ENCODE results near the gene SCAPER.
"Not testable (repeated sequence)": the region's sequence is repeated elsewhere in the genome, so short reads cannot be mapped to it uniquely, and the experiment has no call there.

DNA sequence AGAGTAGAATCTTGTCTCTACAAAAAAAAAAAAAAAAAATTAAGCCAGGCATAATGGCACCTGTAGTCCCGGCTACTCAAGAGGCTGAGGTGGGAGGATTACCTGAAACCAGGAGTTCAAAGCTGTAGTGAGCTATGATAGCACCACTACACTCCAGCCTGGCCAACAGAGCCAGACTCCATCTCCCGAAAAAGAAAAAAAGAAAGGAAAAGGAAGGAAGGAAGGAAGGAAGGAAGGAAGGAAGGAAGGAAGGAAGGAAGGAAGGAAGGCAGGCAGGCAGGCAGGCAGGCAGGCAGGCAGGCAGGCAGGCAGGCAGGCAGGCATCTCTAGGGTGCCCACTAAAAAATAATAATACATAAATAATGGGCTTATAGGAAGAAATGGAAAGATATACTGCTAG lies 32.1 kb downstream of the SCAPER start:
- TF ChIP-seq, protein P1, sequence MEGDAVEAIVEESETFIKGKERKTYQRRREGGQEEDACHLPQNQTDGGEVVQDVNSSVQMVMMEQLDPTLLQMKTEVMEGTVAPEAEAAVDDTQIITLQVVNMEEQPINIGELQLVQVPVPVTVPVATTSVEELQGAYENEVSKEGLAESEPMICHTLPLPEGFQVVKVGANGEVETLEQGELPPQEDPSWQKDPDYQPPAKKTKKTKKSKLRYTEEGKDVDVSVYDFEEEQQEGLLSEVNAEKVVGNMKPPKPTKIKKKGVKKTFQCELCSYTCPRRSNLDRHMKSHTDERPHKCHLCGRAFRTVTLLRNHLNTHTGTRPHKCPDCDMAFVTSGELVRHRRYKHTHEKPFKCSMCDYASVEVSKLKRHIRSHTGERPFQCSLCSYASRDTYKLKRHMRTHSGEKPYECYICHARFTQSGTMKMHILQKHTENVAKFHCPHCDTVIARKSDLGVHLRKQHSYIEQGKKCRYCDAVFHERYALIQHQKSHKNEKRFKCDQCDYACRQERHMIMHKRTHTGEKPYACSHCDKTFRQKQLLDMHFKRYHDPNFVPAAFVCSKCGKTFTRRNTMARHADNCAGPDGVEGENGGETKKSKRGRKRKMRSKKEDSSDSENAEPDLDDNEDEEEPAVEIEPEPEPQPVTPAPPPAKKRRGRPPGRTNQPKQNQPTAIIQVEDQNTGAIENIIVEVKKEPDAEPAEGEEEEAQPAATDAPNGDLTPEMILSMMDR (IDR thresholded peaks at IDR 0.05), result not testable (repeated sequence)
- TF ChIP-seq POLR2AphosphoS5, POLR2A (IDR thresholded peaks at IDR 0.05): not testable (repeated sequence)
